Measurements from ENCODE around the gene UTF1.

Gene UTF1
- 0 reads per million in 2 donors for total RNA-seq

- no peak for DNase-seq
Observed at GRCh38 chr10:133230044-133230361, at the start of gene UTF1. UTF1 (plus strand) TSS chr10:133230217; CDS start chr10:133230289, 72 bp downstream.

GRCh38 chr10:133180965-133181639, 48.9 kb upstream of the UTF1 start:
- DNase-seq, result no peak

- DNase-seq, result no peak
Observed at GRCh38 chr10:133182190-133182589, 47.8 kb upstream of the UTF1 start.

DNA sequence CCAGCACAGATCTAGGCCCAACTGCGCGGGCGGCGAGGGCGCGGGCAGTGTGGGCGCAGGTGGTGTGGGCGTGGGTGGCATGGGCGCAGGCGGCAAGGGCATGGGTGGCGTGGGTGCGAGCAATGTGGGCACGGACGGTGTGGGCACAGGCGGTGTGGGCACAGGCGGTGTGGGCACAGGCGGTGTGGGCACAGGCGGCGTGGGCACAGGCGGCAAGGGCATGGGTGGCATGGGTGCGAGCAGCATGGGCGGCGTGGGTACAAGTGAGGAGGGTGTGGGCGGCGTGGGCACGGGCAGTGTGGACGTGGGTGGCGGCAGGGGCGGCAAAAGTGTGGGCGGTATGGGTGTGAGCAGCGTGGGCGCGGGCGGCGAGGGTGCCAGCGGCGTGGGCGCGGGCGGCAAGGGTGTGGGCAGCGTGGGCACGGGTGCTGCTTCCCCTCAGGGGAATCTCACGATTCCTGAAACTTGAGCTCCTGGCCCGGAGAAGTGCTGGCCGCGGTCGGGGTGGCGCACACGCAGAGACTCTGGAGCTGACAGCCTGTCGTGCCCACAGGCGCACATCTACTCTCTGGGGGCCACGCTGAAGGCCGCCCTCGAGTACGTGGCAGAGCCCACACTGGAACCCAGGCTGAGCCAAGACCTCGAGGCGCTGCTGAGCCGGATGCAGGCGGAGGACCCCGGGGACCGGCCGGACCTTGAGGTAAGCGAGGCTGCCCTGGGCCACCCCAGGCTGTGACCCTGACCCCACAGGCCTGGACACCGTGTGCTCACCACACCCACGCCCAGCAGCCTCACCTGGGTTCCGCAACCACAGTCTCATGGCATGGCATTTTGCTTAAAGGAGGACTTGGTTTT, 47.0 kb upstream of the UTF1 start:
- no peak for DNase-seq

GRCh38 chr10:133183646-133184378, 46.2 kb upstream of the UTF1 start:
- no peak for DNase-seq

- DNase-seq, result no peak
Observed at GRCh38 chr10:133184591-133185244, 45.3 kb upstream of the UTF1 start.

DNA sequence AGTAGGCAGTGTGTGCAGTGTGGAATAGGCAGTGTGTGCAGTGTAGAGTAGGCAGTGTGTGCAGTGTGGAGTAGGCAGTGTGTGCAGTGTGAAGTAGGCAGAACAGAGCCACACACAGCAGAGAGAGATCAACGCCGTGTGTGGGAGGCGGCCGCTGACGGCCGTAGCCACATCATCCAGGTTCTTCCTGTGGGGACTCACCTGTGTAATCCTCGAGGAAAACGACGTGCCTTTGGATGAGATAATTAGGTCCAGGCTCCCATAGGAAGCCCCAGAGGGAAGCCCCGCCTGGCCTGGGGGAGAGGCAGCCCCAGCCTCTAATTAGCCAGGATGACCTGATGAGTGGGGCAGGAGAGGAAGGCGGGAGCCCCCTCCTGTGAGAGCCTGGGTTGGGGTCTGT, 44.6 kb upstream of the UTF1 start:
- no peak for DNase-seq

GRCh38 chr10:133185916-133186315, 44.1 kb upstream of the UTF1 start:
- no peak for DNase-seq

- DNase-seq, result no peak
Observed at GRCh38 chr10:133186416-133187090, 43.5 kb upstream of the UTF1 start.

DNA sequence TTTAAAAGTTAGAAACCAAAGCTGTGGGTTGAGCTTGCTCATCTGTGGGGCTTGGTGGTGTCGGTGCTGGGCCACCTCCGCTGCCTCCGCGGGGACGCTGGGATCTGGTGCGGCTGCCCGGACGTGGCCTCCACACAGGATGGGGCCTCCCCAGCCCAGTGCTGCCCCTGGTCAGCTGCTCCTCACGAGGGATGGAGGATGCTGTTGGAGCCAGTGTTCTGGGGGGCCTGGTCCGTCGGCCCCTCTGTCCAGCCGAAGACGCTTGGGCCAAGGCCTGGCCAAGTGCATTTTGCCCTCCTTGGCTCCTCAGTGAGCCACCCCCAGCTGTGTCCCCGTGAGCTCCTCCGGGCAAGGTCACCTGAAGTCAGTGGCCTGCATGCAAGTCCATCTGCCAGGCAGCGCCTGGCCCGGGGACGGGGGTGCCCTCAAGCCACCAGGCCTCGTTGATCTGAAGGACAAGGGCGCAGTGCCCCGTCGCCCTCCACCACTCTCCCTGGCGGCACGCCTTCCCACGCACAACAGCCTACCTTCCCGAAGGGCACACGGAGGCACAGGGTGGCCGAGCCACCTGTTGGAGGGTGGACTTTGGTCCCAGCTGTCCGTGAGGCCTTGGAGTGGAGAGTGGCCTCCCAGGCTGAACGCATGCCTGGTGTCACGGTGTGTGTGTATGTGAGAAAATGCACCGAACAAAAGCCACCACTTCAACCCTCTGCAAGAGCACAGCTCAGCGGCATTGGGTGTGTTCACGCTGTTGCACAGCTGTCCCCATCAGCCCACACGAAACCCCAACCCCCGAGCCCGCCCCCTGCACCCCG, 42.7 kb upstream of the UTF1 start:
- DNase-seq, result no peak

DNA sequence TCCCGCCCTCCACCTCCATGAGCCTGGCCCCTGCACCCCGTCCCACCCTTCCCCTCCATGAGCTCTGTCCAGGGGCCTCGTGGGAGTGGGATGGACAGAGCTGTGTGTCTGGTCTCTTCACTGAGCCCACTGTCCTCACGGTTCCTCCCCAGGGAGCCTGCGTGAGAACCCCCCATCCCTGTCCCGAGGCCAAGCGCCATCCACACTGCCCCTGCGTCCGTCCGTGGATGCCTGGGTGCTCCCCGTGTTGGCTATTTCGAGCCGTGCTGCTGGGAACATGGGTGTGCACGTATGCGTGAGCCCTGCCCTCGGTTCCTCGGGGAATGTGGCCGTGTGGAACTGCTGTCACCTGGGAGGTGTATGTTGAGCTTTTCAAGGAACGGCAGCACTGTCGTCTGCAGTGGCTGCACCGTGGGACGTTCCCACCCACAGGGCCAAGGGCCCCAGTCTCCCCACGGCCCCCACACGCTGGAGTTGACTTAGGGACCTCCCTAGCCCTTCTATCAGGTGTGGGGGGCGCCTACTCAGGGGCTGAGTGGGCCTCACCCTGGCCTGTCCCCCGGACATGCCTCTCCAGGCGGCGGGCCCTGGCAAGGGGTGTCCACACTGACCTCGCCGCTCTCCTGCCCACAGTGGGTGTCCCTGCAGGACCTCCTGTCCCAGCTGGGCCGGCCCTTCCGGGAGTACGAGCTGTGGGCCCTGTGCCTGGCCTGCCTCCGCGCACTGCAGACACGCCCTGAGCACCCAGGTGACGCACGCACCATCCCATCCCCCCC, 41.9 kb upstream of the UTF1 start:
- no peak for DNase-seq

GRCh38 chr10:133189256-133189655, 40.8 kb upstream of the UTF1 start:
- no peak for DNase-seq

- DNase-seq, result no peak
Observed at GRCh38 chr10:133189726-133190125, 40.3 kb upstream of the UTF1 start.

GRCh38 chr10:133190225-133190624, 39.8 kb upstream of the UTF1 start:
- no peak for DNase-seq

DNA sequence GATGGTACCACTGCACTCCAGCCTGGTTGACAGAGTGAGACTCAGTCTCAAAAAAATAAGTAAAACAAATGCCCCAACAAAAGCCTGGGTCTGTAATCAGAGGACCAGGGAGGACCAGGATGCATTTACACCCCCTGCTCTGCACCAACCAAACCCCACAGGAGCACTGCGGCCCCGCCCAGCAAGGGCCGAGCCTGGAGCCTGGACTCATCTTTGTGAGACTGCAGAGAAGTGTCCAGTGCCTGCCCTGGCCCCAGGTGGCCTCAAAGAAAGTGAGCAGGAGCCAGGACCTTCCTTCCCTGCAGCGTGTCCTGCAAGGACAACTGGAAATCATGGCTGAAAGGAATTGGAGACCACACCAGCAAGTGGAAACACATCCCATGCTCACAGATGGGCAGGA, 38.4 kb upstream of the UTF1 start:
- no peak for DNase-seq

DNA sequence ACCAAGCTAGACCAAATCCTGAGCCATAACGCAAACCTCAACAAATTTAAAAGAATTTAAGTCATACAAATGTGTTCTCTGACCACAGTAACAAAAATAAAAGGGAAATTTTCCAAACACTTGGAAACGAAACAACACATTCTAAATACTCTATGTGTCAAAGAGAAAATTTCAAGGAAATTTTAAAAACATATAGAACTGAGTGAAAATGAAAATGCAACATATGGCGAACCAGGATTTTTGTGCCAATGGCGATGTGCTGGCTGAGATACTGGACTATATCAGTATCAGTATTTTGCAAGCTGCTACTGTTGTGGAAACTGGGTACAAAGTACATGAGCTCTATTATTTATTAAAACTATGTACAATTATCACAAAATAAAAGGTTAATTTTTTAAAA, 35.9 kb upstream of the UTF1 start:
- no peak for DNase-seq

- no peak for DNase-seq
Observed at GRCh38 chr10:133195096-133195495, 34.9 kb upstream of the UTF1 start.

- no peak for DNase-seq
Observed at GRCh38 chr10:133195611-133196010, 34.4 kb upstream of the UTF1 start.

- no peak for DNase-seq
Observed at GRCh38 chr10:133196221-133196915, 33.6 kb upstream of the UTF1 start.
